Breast epithelium (tissue), 3 donors: ENCODE results near the gene FUT8.

Experiments
- POLR2A ChIP-seq: fragments of 450-650 bp; IDR thresholded peaks from one replicate; pipeline ENCODE4 v1.6.1; 2016; ENCODE audit warnings: antibody characterized with exemption, mild to moderate bottlenecking, moderate library complexity
- POLR2AphosphoS5 ChIP-seq, 3 donors: sonication (generic); formaldehyde crosslinking; IDR thresholded peaks; one replicate each; pipeline ENCODE4 v1.6.1; 2017; ENCODE audit warnings: antibody characterized with exemption in 3 of 3
- TF ChIP-seq, protein P1 (sequence below), 3 donors: fragments of 450-650 bp; IDR thresholded peaks; one replicate each; pipeline ENCODE4 v1.5.1; 2016 to 2017; ENCODE audit warnings: antibody characterized with exemption in 3 of 3, mild to moderate bottlenecking in 3 of 3, moderate library complexity in 3 of 3

DNA sequence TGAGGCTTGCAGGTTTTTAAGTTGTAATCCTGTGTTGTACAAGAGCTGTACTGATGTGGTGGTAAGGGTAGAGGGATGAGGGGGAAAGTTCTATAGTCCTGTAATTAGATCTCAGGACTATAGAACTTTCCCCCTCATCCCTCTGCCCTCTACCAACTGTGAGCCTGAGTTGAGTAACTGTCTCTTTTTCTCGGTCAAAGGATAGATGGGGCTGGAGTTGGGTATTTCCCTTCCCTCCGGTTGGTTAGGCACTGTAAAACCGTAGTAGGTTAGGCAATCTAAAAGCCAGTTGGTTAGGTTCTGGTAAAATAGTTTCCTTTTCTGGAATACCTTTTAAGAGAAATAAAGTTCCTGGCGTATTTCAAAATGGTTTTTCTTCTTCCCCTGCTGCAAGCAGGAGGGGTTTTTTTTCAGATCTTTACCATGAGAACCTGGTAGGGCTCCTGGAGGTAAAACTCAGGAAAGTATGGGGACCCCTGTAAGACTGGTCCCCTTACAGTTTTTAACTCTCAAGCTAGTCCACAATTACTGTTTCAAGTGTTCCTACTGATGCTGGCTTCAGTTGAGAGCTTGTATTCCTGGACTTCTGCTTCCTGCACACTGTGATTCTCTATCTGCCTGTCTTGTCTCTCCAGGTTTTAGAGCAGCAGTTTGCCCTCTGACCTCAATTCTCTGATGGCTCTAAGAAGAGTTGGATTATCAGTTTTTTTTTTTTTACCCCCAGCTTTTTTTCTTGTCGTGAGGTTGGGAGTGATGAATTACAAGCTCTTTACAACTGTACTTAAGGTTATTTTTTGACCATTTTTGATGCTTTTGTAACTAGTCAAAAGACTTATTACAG lies 58.7 kb downstream of the FUT8 start:
- TF ChIP-seq POLR2AphosphoS5 (IDR thresholded peaks at IDR 0.05) (no peak), POLR2A (no peak)
- TF ChIP-seq, protein P1, sequence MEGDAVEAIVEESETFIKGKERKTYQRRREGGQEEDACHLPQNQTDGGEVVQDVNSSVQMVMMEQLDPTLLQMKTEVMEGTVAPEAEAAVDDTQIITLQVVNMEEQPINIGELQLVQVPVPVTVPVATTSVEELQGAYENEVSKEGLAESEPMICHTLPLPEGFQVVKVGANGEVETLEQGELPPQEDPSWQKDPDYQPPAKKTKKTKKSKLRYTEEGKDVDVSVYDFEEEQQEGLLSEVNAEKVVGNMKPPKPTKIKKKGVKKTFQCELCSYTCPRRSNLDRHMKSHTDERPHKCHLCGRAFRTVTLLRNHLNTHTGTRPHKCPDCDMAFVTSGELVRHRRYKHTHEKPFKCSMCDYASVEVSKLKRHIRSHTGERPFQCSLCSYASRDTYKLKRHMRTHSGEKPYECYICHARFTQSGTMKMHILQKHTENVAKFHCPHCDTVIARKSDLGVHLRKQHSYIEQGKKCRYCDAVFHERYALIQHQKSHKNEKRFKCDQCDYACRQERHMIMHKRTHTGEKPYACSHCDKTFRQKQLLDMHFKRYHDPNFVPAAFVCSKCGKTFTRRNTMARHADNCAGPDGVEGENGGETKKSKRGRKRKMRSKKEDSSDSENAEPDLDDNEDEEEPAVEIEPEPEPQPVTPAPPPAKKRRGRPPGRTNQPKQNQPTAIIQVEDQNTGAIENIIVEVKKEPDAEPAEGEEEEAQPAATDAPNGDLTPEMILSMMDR (IDR thresholded peaks at IDR 0.05) = no peak
